Germinal center (tissue), 1 donor: ENCODE measurements around the gene CD36.
"Not testable (repeated sequence)": the region's sequence is repeated elsewhere in the genome, so short reads cannot be mapped to it uniquely, and the experiment has no call there.

ENCODE experiments used
- DNase-seq: peaks from one replicate; pipeline ENCODE4 v3.0.0; 2012; ENCODE audit warnings: mixed read lengths, low spot score

CD36 gene

GRCh38 chr7:80653244-80653643 lies 14.8 kb downstream of the CD36 start:
- no peak for DNase-seq

GRCh38 chr7:80654887-80655340 lies 16.5 kb downstream of the CD36 start:
- DNase-seq, result no peak

GRCh38 chr7:80656029-80656428 lies 17.6 kb downstream of the CD36 start:
- DNase-seq, result no peak

GRCh38 chr7:80659120-80660055 lies 20.9 kb downstream of the CD36 start:
- peak; percentile 2 for DNase-seq

- no peak for DNase-seq
These were observed 22.5 kb downstream of the CD36 start for GRCh38 chr7:80660939-80661338.

- no peak for DNase-seq
These were observed 23.3 kb downstream of the CD36 start for GRCh38 chr7:80661729-80662128.

GRCh38 chr7:80662252-80662651 lies 23.8 kb downstream of the CD36 start:
- DNase-seq, result no peak

GRCh38 chr7:80665526-80665925 lies 27.1 kb downstream of the CD36 start:
- no peak for DNase-seq

GRCh38 chr7:80666376-80666775 lies 27.9 kb downstream of the CD36 start:
- no peak for DNase-seq

- not testable (repeated sequence) for DNase-seq
These were observed 30.9 kb downstream of the CD36 start for GRCh38 chr7:80669367-80669766.

- no peak for DNase-seq
These were observed 33.3 kb downstream of the CD36 start for GRCh38 chr7:80671744-80672143.

- no peak for DNase-seq
These were observed 36.6 kb downstream of the CD36 start for GRCh38 chr7:80675090-80675489.

- no peak for DNase-seq
These were observed 38.0 kb downstream of the CD36 start for GRCh38 chr7:80676404-80676803.

GRCh38 chr7:80677629-80678028 lies 39.2 kb downstream of the CD36 start:
- DNase-seq, result no peak

- DNase-seq, result no peak
These were observed 40.3 kb downstream of the CD36 start for GRCh38 chr7:80678707-80679106.

GRCh38 chr7:80679921-80680907 lies 41.8 kb downstream of the CD36 start:
- DNase-seq, result no peak

- DNase-seq, result no peak
These were observed 42.9 kb downstream of the CD36 start for GRCh38 chr7:80681272-80681885.

- DNase-seq, result no peak
These were observed 44.3 kb downstream of the CD36 start for GRCh38 chr7:80682744-80683143.

- DNase-seq, result no peak
These were observed 48.1 kb downstream of the CD36 start for GRCh38 chr7:80686576-80686975.

GRCh38 chr7:80699045-80699638 lies 60.7 kb downstream of the CD36 start:
- no peak for DNase-seq

- no peak for DNase-seq
These were observed 61.3 kb downstream of the CD36 start for GRCh38 chr7:80699721-80700256.
